RKO (cell line): ENCODE data around the gene NHLRC3.
A peak's percentile ranks its signal among the peaks of the same experiment; 100 is the strongest.
"Not testable (repeated sequence)": the region's sequence is repeated elsewhere in the genome, so short reads cannot be mapped to it uniquely, and the experiment has no call there.

Experiments used
- DNase-seq: peaks from one replicate; pipeline ENCODE4 v3.0.0-alpha.2; 2016; ENCODE audit warnings: low spot score

NHLRC3 gene

DNA sequence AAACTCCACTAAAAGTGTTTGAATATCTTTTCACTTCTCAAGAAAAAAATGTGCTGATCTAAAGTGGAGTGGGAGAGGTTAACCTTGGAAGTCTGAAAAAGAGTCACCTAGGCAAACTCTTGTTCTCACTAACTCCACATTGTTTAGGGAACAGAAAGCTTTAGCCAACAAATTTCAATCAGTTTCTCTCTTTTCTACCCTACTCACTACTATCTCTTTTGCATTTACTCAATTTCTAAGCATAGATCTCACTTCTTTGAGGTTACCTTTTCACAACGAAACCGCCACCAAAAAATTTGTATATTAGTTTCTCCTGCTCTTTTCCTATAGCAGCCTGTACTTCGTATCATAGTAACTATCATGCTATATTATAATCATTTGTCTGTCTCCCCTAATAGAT, 6.3 kb downstream of the NHLRC3 start:
- DNase-seq, result no peak

DNA sequence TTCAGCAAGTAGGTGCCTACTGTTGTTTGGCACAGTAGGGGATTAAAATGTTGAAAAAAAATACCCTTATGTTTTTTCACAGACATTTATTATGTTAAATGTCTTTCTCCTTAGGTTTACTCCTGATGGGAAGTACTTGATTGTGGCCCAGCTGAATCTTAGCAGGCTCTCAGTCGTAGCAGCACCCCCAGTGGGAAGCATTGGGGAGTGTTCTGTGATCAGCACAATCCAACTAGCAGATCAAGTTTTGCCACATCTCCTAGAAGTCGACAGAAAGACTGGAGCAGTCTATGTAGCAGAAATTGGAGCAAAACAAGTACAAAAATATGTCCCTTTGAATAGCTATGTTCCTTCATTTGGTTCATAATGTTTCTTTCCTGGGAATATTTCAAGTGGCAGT, 9.3 kb downstream of the NHLRC3 start:
- DNase-seq, result peak; percentile 25

DNA sequence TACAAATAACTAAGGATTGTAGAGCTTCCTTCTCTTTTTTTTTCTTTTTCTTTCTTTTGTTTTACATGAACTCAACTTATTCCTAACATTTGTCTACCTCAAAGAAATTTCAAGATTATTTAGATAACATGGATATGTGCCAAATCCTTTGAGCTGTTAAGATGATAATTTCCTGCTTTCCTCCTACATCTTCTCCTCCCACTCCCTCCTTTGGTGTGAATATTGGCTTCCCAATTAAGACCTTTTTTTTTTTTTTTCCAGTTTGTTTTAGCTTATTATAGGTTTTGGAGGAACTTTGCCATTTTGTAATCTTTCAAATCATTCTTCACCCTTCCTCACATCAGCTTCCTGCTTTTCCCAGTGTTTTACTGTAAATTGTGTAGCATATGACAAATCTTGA, 10.6 kb downstream of the NHLRC3 start:
- no peak for DNase-seq

DNA sequence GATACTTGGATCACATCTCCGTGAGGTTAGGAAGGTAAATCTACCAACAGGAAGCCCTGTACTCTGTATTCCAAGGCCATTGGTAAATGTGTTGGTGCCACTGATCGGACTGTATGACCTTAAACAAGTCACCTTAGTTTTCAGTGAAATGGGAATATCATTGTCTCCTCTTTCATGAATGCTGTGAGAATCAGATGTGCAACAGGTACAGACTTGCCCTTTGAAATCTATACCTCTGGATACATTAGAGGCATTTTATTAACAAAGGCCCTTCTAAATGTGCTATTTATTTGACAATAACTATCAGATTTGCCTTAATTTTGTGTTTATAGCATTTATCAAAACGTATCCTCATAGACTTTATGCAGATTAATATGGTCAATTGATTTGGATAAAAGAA, 11.0 kb downstream of the NHLRC3 start:
- no peak for DNase-seq

DNA sequence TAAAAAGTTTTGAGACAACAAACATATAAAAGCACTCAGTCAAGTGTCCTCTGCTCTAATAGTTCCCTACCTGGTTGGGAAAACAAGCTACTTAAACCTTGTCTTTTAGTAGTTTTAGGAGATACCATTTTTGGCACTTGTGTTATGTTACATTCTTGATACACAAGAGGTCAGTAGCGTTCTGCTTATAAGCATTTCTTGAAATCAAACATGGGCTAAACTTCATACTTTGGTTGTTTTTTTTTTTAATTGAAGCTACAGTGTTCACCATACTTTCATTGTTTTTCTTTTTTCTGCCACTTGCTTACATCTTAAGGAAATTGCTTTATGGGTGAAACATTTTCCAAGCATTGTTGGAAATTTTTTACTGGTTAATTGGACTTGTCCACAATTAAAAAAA, 12.9 kb downstream of the NHLRC3 start:
- peak; percentile 79 for DNase-seq

DNA sequence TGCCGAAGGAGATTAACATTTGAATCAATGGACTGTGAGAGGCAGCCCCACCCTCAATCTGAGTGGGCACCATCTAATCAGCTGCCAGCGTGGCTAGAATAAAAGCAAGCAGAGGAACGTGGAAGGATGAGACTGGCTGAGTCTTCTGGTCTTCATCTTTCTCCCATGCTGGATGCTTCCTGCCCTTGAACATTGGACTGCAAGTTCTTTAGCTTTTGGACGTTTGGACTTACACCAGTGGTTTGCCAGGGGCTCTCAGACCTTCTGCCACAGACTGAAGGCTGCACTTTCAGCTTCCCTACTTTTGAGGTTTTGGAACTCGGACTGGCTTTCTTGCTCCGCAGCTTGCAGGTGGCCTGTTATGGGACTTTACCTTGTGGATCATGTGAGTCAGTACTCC, 14.7 kb downstream of the NHLRC3 start:
- DNase-seq, result no peak

DNA sequence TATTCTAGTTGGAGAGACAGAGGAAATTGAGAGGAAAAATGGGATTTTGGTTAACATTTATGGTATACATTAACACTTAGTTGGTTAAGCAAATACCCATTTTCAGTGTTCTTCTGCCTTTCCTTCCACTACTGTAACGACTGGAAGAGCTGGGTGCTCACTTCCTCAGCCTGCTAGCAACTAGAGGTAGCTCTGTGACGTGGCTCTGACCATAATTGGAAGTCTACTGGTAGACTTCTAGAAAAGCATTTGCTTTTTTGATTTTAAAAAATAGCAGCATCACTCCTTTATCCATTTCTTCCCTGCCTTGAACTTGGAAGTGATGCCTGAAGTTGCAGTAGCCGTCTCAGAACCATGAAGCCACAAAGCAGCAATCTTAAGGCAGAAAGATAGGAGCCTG, 15.9 kb downstream of the NHLRC3 start:
- no peak for DNase-seq

DNA sequence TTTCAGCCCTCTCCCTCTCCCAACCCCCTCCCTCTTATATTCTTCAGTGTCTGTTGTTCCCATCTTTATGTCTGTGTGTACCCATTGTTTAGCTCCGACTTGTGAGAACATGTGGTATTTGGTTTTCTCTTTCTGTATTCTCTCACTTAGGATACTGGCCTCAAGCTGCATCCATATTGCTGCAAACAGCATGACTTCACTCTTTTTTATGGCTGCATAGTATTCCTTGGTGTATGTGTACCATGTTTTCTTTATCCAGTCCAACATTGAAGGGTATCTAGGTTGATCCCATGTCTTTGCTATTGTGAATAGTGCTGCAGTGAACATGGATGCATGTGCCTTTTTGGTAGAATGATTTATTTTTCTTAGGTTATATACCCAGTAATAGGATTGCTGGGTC, 17.8 kb downstream of the NHLRC3 start:
- DNase-seq, result no peak

DNA sequence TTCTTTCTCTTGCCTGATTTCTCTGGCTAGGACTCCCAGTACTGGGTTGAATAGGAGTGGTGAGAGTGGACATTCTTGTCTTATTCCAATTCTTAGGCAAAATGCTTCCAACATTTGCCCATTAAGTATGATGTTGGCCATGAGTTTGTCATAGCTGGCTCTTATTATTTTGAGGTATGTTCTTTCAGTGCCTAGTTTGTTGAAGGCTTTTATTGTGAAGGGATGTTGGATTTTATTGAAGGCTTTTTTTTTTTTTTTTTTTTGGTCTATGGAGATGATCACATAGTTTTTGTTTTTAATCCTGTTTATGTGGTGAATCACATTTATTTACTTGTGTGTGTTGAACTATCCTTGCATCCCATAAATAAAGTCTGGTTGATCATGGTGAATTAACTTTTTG, 19.8 kb downstream of the NHLRC3 start:
- no peak for DNase-seq

DNA sequence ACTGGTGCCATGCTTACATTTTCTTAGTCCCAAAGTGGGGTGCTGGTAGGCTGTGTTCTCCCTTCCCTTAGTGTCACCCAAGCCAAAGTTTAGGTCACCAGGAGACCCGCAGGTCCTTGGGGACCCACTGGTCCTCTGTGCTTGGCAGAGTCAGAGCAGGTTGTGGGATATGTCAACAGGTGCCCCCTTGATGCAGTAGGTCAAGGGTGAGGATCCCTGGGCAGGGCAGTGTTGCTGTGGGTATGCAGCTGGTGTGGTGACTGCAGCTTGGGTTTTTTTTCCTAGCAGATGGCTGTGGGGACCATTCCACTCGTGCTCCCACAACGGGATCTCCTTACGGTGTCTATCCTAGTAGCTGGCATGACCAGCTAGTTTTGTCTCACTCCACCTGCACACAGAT, 23.7 kb downstream of the NHLRC3 start:
- no peak for DNase-seq

DNA sequence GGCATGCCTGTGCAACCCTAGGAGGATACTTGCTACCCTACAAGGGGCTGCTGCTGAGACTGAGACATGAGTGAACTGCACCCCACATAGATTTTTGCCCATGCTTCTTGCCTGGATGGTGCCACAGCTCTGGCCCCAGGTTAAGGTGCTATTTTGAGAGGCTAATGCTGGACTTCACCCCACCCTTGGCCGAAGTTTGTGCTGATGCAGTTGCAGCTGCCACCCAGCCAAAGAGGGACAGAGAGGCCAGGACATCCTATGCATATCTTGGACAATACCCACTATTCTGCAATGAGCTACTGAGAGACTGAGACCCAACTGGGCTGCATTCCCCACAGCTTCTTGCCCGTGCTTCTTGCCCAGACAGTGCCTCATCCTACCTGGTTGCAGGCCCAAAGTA, 34.6 kb downstream of the NHLRC3 start:
- no peak for DNase-seq

DNA sequence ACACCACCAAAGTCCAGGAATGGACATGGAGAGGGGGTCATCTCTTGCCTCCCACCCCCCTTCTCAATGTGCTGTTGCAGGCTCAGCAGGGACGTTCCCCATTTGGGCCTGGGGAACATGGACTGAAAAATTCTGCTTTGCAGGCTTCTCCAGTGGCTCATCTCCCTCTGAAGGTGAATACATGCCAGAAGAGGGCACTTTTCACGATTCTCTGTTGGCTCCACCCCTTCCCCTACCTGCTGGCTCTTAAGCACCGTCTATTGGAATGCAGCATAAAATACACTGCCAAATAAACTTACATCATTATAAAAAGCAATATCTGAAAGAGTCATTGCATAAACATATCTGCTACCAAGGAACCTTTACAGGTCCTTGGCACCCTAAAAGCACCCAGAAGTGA, 35.7 kb downstream of the NHLRC3 start:
- DNase-seq, result no peak

DNA sequence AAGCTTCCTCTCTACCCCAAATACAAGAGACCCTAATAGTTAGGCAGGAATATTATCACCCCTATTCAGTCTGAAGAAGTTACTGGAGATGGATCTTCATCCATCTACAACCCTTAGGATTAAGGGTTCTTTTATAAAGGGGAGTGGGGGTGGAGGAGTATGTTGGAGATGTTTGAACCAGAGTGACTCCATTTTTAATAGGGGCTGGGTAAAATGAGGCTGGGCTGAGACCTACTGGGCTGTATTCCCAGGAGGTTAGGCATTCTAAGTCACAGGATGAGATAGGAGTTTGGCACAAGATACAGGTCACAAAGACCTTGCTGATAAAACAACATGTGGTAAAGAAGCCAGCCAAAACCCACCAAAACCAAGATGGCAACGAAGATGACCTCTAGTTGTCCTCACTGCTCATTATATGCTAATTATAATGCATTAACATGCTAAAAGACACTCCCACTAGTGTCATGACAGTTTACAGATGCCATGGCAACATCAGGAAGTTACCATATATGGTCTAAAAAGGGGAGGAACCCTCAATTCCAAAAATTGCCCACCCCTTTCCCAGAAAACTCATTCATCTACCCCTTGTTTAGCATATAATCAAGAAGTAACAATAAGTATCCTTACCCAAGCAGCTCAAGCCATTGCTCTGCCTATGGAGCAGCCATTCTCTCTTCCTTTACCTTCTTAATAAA, 48.1 kb downstream of the NHLRC3 start:
- DNase-seq, result not testable (repeated sequence)

DNA sequence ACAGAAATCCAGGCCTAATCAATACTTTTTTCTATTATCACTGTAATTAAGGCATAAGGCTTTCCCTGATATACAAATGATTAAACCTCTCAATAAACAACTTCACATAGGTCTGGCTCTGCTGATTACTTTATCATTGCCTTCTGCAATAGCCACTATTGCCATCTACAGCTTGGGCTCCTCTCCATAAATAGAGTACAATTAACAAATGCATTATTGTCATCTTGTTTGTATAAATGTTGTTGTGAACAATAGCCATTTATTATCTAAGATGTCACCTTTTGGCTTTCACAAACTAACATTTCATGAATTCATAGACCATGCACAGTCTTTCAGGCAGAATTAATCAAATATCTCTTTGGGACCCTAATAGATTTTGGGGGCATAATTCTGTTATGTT, 53.3 kb downstream of the NHLRC3 start:
- DNase-seq, result no peak

DNA sequence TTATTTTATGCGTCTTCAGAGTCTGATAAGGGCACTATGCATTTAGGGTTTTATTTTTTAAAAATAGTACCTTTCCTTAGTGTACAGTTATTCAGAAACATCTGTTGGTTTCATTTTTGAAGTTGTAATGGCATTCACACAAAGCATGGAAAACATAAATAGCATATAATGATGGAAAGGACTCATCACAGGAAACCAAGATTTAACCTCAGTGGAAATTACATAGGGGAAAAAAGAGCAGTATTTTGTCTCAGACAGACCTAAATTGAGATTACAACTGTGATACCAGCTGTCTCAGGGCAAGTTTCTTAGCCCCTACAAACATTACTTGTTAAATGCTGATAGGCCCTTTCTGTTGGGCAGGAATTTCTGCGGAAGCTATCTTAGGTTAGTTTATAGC, 57.2 kb downstream of the NHLRC3 start:
- DNase-seq, result no peak

DNA sequence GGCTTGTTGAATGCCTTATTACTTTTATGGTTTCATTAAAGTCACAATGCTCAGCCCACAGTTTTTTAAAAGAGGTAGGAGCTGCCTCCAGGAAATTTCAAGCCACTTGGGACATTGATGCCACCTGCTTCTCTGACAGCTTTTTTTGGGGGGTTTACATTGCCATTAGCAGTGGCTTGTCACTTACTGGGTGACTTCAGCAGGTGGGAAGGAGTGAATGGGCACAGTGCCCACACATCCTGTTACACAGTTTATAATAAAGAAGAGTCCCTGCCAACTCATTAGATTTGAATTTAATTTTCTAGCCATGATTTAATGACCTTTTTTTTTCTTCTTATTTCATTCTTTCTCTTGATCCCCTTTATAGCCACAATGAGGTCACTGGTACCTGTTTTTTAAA, 61.0 kb downstream of the NHLRC3 start:
- no peak for DNase-seq
